ENCODE results near the gene FBRSL1. TPM values are rescaled to one million over a fixed set of nuclear protein-coding genes. Genes with fewer than 3 reads are reported as not detected.

FBRSL1 gene
- total RNA-seq, 3 donors from 2014 or later (not counting 1 experiment from before 2014, with no cell fraction given), result 67.5 to 78.0 (median 76.2) TPM

DNA sequence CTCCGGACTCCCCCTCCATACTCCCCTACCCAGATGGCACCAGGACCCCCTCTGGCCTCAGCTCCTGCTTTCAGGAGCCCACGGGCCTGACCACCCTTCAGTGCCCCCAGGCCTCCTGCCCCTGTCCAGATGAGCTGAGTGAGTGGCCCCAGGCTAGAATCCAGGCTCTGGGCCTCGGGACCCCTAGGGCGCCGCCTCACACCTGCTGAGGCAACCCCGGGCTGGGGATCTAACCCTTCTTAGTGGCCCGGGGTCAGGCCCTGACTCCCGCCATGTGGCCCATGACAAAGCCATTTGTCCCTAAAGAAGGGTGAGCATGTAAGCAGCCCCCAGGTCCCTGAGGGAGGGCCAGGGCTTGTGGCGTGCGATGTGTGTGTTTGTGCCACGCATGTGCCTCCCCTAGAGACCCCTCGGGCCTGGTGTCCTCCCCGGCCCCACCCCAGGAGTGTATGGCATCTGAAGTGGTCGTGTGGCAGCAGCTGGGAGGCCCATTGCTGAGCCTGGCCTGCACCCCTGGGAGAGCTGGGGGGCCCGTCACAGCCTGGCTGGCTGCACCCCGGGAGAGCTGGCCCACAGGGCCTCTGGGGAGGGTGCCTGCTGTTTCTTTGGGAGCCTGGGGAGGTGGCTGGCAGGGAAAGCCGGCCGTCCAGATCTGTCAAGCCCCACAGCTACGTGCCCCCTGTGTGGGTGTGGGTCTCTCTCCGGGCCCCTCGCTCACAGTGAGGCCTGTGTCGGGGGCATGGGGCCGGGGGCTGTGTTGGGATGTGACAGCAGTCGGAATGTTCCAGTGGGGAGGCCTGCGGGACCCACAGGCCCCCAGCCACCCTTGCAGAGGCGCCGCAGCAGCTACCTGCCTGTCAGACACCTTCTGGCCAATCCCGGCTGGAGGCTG is 7.8 kb downstream of the FBRSL1 start:
- Mint-ChIP-seq H3K4me1 (peaks cover 31 to 77% of the 10 kb centered on the region in 2 donors), H3K27ac (no peak overlapping the region), H3K27me3 (ENCODE audit: low read depth in 2 of 2) (no peaks in the 10 kb centered on the region), H3K36me3 (no peaks in the 10 kb centered on the region), H3K9me3 (no peaks in the 10 kb centered on the region), H3K4me3 (no peak overlapping the region)
- TF ChIP-seq, protein P1, sequence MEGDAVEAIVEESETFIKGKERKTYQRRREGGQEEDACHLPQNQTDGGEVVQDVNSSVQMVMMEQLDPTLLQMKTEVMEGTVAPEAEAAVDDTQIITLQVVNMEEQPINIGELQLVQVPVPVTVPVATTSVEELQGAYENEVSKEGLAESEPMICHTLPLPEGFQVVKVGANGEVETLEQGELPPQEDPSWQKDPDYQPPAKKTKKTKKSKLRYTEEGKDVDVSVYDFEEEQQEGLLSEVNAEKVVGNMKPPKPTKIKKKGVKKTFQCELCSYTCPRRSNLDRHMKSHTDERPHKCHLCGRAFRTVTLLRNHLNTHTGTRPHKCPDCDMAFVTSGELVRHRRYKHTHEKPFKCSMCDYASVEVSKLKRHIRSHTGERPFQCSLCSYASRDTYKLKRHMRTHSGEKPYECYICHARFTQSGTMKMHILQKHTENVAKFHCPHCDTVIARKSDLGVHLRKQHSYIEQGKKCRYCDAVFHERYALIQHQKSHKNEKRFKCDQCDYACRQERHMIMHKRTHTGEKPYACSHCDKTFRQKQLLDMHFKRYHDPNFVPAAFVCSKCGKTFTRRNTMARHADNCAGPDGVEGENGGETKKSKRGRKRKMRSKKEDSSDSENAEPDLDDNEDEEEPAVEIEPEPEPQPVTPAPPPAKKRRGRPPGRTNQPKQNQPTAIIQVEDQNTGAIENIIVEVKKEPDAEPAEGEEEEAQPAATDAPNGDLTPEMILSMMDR (IDR thresholded peaks at IDR 0.05), result no peak
- H3K9me3 ChIP-seq (ENCODE audit: control insufficient read depth, insufficient read depth, low read length), result no peaks in the 10 kb centered on the region
- H3K4me3 ChIP-seq (ENCODE audit: low read length), result no peak overlapping the region
- DNase-seq, result no peak
- no peaks in the 10 kb centered on the region for H3K27me3 ChIP-seq (ENCODE audit: control insufficient read depth, insufficient read depth, low read length)
- peaks cover 5% of the 10 kb centered on the region for H3K36me3 ChIP-seq (ENCODE audit: control insufficient read depth, insufficient read depth, low read length)
- intact Hi-C loops (cut with micrococcal nuclease), result no loop called here
- peaks cover 79% of the 10 kb centered on the region for H3K4me1 ChIP-seq (ENCODE audit: control insufficient read depth, insufficient read depth, low read length)
- ATAC-seq, result no peak
- H3K27ac ChIP-seq (ENCODE audit: low read length), result no peak overlapping the region
- WGBS (ENCODE audit: insufficient coverage), result 88% methylated on average over 27 of the region's 28 CpGs

DNA sequence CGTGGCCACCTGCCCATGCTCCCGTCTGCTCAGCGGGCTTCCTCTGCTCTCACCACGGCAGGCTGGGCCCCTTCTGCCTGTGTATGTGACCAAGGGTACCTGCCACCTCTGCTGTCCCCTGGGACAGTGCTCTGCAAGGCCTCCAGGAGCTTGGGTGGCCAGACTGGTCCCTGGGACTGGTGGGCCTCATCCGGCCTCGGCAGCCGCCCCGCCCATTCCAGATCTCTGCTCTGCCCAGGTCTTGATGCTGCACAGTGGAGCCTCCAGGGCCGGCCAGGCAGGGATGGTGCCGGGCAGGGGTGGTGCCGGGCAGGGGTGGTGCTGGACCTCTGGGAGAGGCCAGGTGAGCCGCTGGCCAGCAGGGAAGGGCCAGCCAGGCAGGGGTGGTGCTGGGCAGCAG is 9.0 kb downstream of the FBRSL1 start:
- DNase-seq, result no peak
- Mint-ChIP-seq H3K9me3 (no peaks in the 10 kb centered on the region), H3K36me3 (no peaks in the 10 kb centered on the region), H3K27me3 (ENCODE audit: low read depth in 2 of 2) (no peaks in the 10 kb centered on the region), H3K4me1 (peaks cover 35 to 77% of the 10 kb centered on the region in 2 donors), H3K4me3 (no peak overlapping the region), H3K27ac (peak overlapping the region in 1 of 2 donors; percentile 18)
- WGBS (ENCODE audit: insufficient coverage), result 92% methylated on average over 12 of the region's 12 CpGs
- H3K27ac ChIP-seq (ENCODE audit: low read length), result no peak overlapping the region
- H3K4me3 ChIP-seq (ENCODE audit: low read length), result no peak overlapping the region
- no peak for ATAC-seq
- H3K9me3 ChIP-seq (ENCODE audit: control insufficient read depth, insufficient read depth, low read length), result no peaks in the 10 kb centered on the region
- peaks cover 79% of the 10 kb centered on the region for H3K4me1 ChIP-seq (ENCODE audit: control insufficient read depth, insufficient read depth, low read length)
- intact Hi-C loops (cut with micrococcal nuclease), result no loop called here
- TF ChIP-seq, protein P1 (IDR thresholded peaks at IDR 0.05), result no peak
- peaks cover 5% of the 10 kb centered on the region for H3K36me3 ChIP-seq (ENCODE audit: control insufficient read depth, insufficient read depth, low read length)
- no peaks in the 10 kb centered on the region for H3K27me3 ChIP-seq (ENCODE audit: control insufficient read depth, insufficient read depth, low read length)

DNA sequence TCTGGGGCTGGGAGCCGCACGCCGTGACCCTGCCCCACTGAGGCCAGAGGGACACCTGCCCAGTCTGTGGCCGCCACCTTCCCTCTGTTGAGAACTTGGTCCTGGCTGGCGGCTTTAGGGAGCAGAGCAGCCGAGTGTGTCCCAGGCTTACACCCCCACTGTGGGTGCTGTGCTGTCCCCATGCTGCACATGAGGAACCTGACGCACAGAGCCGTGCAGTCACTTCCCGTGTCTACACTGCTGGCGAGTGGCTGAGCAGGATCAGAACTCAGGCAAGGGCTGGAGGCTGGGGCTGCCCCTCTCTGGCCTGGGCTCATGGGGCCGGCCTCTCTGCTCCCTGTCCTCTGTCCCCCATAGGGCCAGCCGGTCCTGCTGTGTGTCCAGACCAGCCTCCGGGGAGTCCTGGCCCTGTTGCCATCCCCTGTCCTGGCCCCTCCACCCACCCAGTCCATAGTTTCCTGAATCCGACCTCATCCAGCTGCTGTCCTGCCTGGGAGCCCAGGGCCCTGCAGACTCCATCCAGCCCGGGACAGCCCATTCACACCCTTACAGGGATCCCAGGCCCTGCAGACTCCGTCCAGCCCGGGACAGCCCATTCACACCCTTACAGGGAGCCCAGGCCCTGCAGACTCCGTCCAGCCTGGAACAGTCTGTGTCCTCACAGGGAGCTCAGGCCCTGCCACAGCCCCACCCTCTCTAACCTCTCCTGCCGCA is 10.3 kb downstream of the FBRSL1 start:
- TF ChIP-seq, protein P1 (IDR thresholded peaks at IDR 0.05), result no peak
- DNase-seq (no peak), ATAC-seq (no peak)
- Histone ChIP-seq H3K36me3 (ENCODE audit: control insufficient read depth, insufficient read depth, low read length) (no peaks in the 10 kb centered on the region), H3K27me3 (ENCODE audit: control insufficient read depth, insufficient read depth, low read length) (no peaks in the 10 kb centered on the region), H3K27ac (ENCODE audit: low read length) (no peak overlapping the region), H3K9me3 (ENCODE audit: control insufficient read depth, insufficient read depth, low read length) (no peaks in the 10 kb centered on the region), H3K4me3 (ENCODE audit: low read length) (no peak overlapping the region), H3K4me1 (ENCODE audit: control insufficient read depth, insufficient read depth, low read length) (peaks cover 78% of the 10 kb centered on the region)
- H3K36me3 Mint-ChIP-seq, result no peaks in the 10 kb centered on the region
- peaks cover 23 to 74% of the 10 kb centered on the region in 2 donors for H3K4me1 Mint-ChIP-seq
- no peaks in the 10 kb centered on the region for H3K9me3 Mint-ChIP-seq
- 88% methylated on average over 19 of the region's 19 CpGs for WGBS (ENCODE audit: insufficient coverage)
- H3K4me3 Mint-ChIP-seq, result no peak overlapping the region
- intact Hi-C loops (cut with micrococcal nuclease), result no loop called here
- peak overlapping the region in 1 of 2 donors; percentile 79 for H3K27ac Mint-ChIP-seq
- no peaks in the 10 kb centered on the region for H3K27me3 Mint-ChIP-seq (ENCODE audit: low read depth in 2 of 2)

All from natural killer cell (primary cell).